Endothelial cell of umbilical vein (primary cell): Measurements from ENCODE around the gene PPP4C. TPM values are rescaled to one million over a fixed set of nuclear protein-coding genes. Genes with fewer than 3 reads are reported as not detected.

Experiments used
- BruUV-seq: library from RNA; stranded (reverse); fragments of 400-500 nt; replicated peaks from 2 replicates; lab custom pipeline; 2021; lab: Mats Ljungman, UMichigan
- CTCF ChIA-PET: fragments of 300-600, 350-600 bp; sonication (Branson Sonifier 250); formaldehyde crosslinking; loops from one replicate; lab custom pipeline; 2021; ENCODE audit warnings: antibody characterized with exemption, inconsistent platforms; lab: Charles Lee
- POLR2A ChIA-PET: fragments of 300-600, 350-600 bp; sonication (Branson Sonifier 250); formaldehyde crosslinking; loops from one replicate; lab custom pipeline; 2021; ENCODE audit warnings: antibody characterized with exemption, inconsistent platforms; lab: Charles Lee
- DNase-seq: peaks from one replicate; pipeline ENCODE4 v3.0.0-alpha.2; 2011; ENCODE audit warnings: low read depth, low spot score
- FAIRE-seq: peaks from 2 replicates; lab custom pipeline; 2011; peaks lifted over from hg19 to GRCh38; lab: Jason Lieb, UNC
- H2AFZ ChIP-seq: 2 replicates; pipeline ENCODE4 v1.6.0; 2012; ENCODE audit warnings: low read depth, low read length, control low read depth, inconsistent platforms
- H3K27ac ChIP-seq: 2 replicates; pipeline ENCODE4 v1.5.1; 2011; ENCODE audit warnings: low read depth, mild to moderate bottlenecking, control low read depth, low read length, moderate library complexity; ENCODE audit not compliant: insufficient read depth
- H3K27me3 ChIP-seq, 2 experiments: 2 replicates each; pipeline versions ENCODE4 v1.6.0 to v1.6.1; 2011; ENCODE audit warnings: low read length in 2 of 2, mixed read lengths in 1 of 2; ENCODE audit not compliant: control insufficient read depth in 2 of 2, insufficient read depth in 2 of 2
- H3K36me3 ChIP-seq, 2 experiments: 2 replicates in 1 of 2; 3 replicates in 1 of 2; pipeline ENCODE4 v1.5.1; 2011; ENCODE audit warnings: low read length in 2 of 2, mild to moderate bottlenecking in 1 of 2, moderate library complexity in 1 of 2; ENCODE audit not compliant: control insufficient read depth in 2 of 2, insufficient read depth in 2 of 2; ENCODE audit errors: extremely low read depth in 1 of 2
- H3K4me1 ChIP-seq: 3 replicates; pipeline ENCODE4 v1.5.1; 2011; ENCODE audit warnings: mild to moderate bottlenecking, low read length; ENCODE audit not compliant: control insufficient read depth, insufficient read depth; ENCODE audit errors: extremely low read depth
- H3K4me2 ChIP-seq: 2 replicates; pipeline ENCODE4 v1.6.1; 2011; ENCODE audit warnings: low read length, control low read depth, mixed read lengths; ENCODE audit not compliant: insufficient read depth
- H3K4me3 ChIP-seq, 3 experiments: fragments of 200-600 bp in 1 of 3; sonication (generic), shearing (Covaris generic) in 1 of 3; replicated peaks in 1 of 3; 2 replicates each; pipeline ENCODE4 v1.5.1; 2011 to 2016; ENCODE audit warnings: control low read depth in 3 of 3, low read length in 3 of 3, mild to moderate bottlenecking in 2 of 3, inconsistent platforms in 1 of 3, low read depth in 1 of 3, moderate library complexity in 1 of 3; ENCODE audit not compliant: insufficient read depth in 1 of 3
- H3K79me2 ChIP-seq: 2 replicates; pipeline ENCODE4 v1.6.0; 2012; ENCODE audit warnings: low read length, inconsistent platforms; ENCODE audit not compliant: control insufficient read depth, insufficient read depth
- H3K9ac ChIP-seq: replicated peaks from 2 replicates; pipeline ENCODE3; 2011; ENCODE audit warnings: low read length, control low read depth; ENCODE audit not compliant: insufficient read depth; ENCODE audit errors: extremely low read depth
- H3K9me1 ChIP-seq: replicated peaks from 3 replicates; pipeline ENCODE4 v1.6.0; 2011; ENCODE audit warnings: mild to moderate bottlenecking, low read length; ENCODE audit not compliant: control insufficient read depth, insufficient read depth; ENCODE audit errors: extremely low read depth
- H3K9me3 ChIP-seq: replicated peaks from 2 replicates; pipeline ENCODE4 v1.5.1; 2012; ENCODE audit warnings: low read length, inconsistent platforms; ENCODE audit not compliant: control insufficient read depth, insufficient read depth
- H4K20me1 ChIP-seq: replicated peaks from 2 replicates; pipeline ENCODE3; 2011; ENCODE audit warnings: mild to moderate bottlenecking, low read length; ENCODE audit not compliant: control insufficient read depth, insufficient read depth; ENCODE audit errors: extremely low read depth
- CTCF ChIP-seq, 2 donors: IDR thresholded peaks; 1 replicate in 1 of 2; 2 replicates in 1 of 2; pipeline ENCODE4 v1.5.1; 2011; ENCODE audit warnings: low read length in 2 of 2, mild to moderate bottlenecking in 2 of 2, moderate library complexity in 2 of 2, control low read depth in 1 of 2, inconsistent platforms in 1 of 2, low read depth in 1 of 2; ENCODE audit not compliant: insufficient read depth in 1 of 2; ENCODE audit errors: extremely low read depth in 1 of 2
- EZH2 ChIP-seq: IDR thresholded peaks from 2 replicates; pipeline ENCODE4 v1.6.1; 2012; ENCODE audit warnings: borderline replicate concordance, low read depth, mild to moderate bottlenecking, moderate library complexity, low read length, inconsistent platforms; ENCODE audit not compliant: severe bottlenecking
- FOS ChIP-seq: IDR thresholded peaks from 2 replicates; pipeline ENCODE4 v1.6.1; 2011; ENCODE audit warnings: mild to moderate bottlenecking, low read length, moderate library complexity, borderline replicate concordance; ENCODE audit not compliant: insufficient read depth
- GATA2 ChIP-seq: IDR thresholded peaks from 2 replicates; pipeline ENCODE4 v1.7.0; 2011; ENCODE audit warnings: low read depth, mild to moderate bottlenecking, moderate library complexity, mixed read lengths, low read length; ENCODE audit not compliant: insufficient read length, insufficient read depth
- JUN ChIP-seq: IDR thresholded peaks from 2 replicates; pipeline ENCODE4 v1.6.1; 2011; ENCODE audit warnings: borderline replicate concordance, low read depth; ENCODE audit not compliant: insufficient read length, insufficient read depth
- MYC ChIP-seq: IDR thresholded peaks from one replicate; pipeline ENCODE4 v1.6.1; 2011; ENCODE audit warnings: mild to moderate bottlenecking, low read depth, low read length
- POLR2A ChIP-seq: IDR thresholded peaks from 2 replicates; pipeline ENCODE4 v1.6.1; 2012; ENCODE audit warnings: low read depth, mild to moderate bottlenecking, control low read depth, low read length
- POLR2AphosphoS5 ChIP-seq: IDR thresholded peaks from 2 replicates; pipeline ENCODE4 v1.6.1; 2012; ENCODE audit warnings: low read depth, mild to moderate bottlenecking, control low read depth, low read length, moderate library complexity; ENCODE audit not compliant: insufficient read depth
- dilution Hi-C: fragments of 300-500 bp; cut with MboI; formaldehyde crosslinking; loops from one replicate; pipeline ENCODE4 v1.15.0; 2019; ENCODE audit warnings: low sequenced_read_pairs; ENCODE audit not compliant: extremely low pct_ligation_motif_present
- intact Hi-C: fragments of 100-400 bp; cut with micrococcal nuclease; formaldehyde crosslinking; loops from one replicate; pipeline ENCODE4 v1.10.0; 2022
- polyA plus RNA-seq, 4 experiments: library from polyadenylated mRNA; depleted of rRNA in 3 of 4; stranded (reverse) in 3 of 4; unstranded in 1 of 4; fragments of >200 nt; gene quantifications; 2 replicates each; pipeline versions ENCODE4 v1.2.1 to v1.2.3, GENCODE V29; 2011 to 2012; ENCODE audit warnings: missing spikeins in 1 of 4
- total RNA-seq: library from RNA; stranded (reverse); gene quantifications from 2 replicates; pipeline ENCODE4 v1.2.3, GENCODE V29; 2021
- TF ChIP-seq, protein P1 (sequence below): IDR thresholded peaks from 2 replicates; pipeline ENCODE4 v1.6.1; 2011; ENCODE audit not compliant: insufficient read depth, insufficient read length

The PPP4C gene
- total and polyA plus RNA-seq, 2 donors (not counting 3 experiments of a cell fraction or from before 2014, with no cell fraction given): 167 to 327 TPM

DNA sequence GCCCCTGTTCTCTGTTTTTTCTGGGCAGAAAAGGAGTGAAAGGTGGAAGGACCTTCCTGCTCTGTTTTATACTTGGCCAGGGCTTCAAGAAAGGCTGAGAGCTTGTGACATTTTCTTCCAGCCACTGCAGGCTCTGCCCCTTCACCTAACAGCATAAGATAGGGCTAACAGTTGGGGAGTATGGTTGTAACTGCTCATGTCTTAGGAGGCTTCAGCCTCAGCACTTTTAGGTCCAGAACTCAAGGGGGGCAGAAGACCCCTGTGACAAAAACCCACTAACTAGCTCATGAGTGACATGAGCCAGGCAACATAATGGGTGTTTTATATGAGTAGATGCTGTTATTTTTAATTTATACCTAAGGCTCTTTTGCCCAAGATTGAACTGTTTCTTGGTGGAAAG is 5.3 kb upstream of the PPP4C start:
- no peak overlapping the region for H3K4me3 ChIP-seq
- H3K4me2 ChIP-seq: no peak overlapping the region
- H3K9me3 ChIP-seq: no peaks in the 10 kb centered on the region
- dilution Hi-C loops: no loop called here
- no peaks in the 10 kb centered on the region for H3K27me3 ChIP-seq
- no peak for DNase-seq
- intact Hi-C loops: no loop called here
- H2AFZ ChIP-seq: no peak overlapping the region
- no peaks in the 10 kb centered on the region for H4K20me1 ChIP-seq
- no peak for FAIRE-seq
- no peaks in the 10 kb centered on the region for H3K9me1 ChIP-seq
- no peak overlapping the region for H3K27ac ChIP-seq
- no TSS peak for BruUV-seq
- POLR2A ChIA-PET: interaction anchor here (0.5 to 0.8 kb wide), 3 partner anchors 15 to 112 kb away, joined by 3 to 8 read pairs (median 5); partner anchors contain the start of gene TBX6
- TF ChIP-seq POLR2A: no peak
- no peak for TF ChIP-seq EZH2
- TF ChIP-seq, protein P1, sequence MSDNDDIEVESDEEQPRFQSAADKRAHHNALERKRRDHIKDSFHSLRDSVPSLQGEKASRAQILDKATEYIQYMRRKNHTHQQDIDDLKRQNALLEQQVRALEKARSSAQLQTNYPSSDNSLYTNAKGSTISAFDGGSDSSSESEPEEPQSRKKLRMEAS: no peak
- no peak for TF ChIP-seq POLR2AphosphoS5
- no peak for TF ChIP-seq GATA2
- TF ChIP-seq CTCF (IDR thresholded peaks at IDR 0.05; ENCODE audit: extremely low read depth in 1 of 2, insufficient read depth in 1 of 2, low read depth in 1 of 2, low read length in 2 of 2): no peak
- no peak for TF ChIP-seq FOS
- TF ChIP-seq MYC: no peak
- no peak for TF ChIP-seq JUN
- peaks cover 19% of the 10 kb centered on the region for H3K4me1 ChIP-seq
- peaks cover 46% of the 10 kb centered on the region for H3K79me2 ChIP-seq
- H3K9ac ChIP-seq: no peak overlapping the region
- CTCF ChIA-PET: interaction anchor here (0.9 to 1.8 kb wide), 2 partner anchors 15 to 22 kb away, joined by 3 to 5 read pairs; no protein-coding TSS in a partner anchor
- H3K36me3 ChIP-seq: peaks cover 24 to 42% of the 10 kb centered on the region in 2 experiments
